GM21576 (cell line): Measurements from ENCODE around the gene GNAQ.

Experiments used
- ATAC-seq: cut with Tn5 transposase; IDR thresholded peaks from one replicate; pipeline ENCODE4 v1.9.1; 2021; ENCODE audit warnings: mild to moderate bottlenecking, moderate library complexity; ENCODE audit not compliant: unreplicated experiment

Gene GNAQ

DNA sequence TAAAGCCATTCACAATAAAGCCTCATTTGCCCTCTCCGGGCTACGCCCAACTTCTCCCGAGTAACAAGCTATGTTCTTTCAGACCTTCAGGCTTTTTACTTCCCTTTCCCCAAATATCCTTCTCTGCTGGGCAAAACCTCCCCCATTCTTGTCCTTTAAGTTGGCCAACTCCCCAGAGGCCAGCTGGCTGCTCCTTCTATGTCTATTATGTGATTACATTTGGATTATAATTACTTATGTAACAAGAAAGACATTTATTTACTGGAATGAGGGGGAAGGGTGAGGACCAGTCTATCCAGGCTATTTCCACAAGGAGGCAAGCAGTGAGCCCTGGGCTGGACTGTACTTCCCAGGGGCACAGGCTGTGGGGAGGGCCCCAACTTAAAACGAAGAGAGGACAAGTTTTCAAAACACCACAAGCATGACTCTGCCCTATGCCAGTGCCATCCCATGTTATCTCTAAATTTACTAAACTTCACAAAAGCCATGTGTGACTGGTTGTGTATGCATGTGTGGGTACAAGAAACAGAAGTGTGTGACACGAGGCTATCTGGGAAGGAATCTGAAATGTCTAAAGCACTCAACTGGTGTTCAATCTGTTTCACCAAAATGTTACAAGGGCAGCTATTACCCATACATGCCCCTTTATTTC lies 84.5 kb downstream of the GNAQ start:
- no peak for ATAC-seq

- no peak for ATAC-seq
Observed at GRCh38 chr9:77946296-77946695, 85.3 kb downstream of the GNAQ start.

- ATAC-seq: no peak
Observed at GRCh38 chr9:77945798-77946197, 85.8 kb downstream of the GNAQ start.

DNA sequence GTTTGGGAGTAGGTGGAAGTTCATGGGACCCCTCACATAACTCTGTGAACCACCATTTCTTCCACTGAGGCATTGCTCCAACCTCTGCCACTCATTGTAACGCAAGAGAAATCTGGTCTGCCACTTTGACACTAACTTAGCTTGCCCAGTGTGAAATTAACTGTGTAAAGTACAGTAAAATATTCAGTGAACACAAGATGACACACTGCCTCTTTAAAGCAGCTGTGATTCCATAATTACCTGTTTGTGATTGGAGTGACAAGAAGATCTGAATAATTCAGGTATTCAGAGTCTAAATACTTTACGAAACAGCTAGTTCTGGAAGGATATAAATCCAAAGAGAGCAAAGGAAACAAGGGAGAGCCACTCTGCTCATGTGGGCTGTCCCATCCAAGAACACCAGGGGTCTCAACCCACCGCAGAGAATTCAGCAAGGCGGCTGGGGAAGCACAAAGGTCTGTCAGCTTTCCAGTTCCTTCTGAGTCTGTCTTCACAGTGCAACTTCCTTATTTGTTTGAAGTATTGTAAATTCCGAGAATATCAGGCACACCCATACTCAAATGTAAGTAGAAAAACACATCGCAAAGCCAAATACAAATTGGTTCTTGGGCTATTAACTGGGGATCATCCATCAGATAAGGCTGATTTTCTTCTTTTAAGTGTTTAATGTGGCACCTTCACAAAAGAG lies 86.9 kb downstream of the GNAQ start:
- no peak for ATAC-seq

GRCh38 chr9:77943057-77943456 lies 88.6 kb downstream of the GNAQ start:
- no peak for ATAC-seq

- ATAC-seq: no peak
Observed at GRCh38 chr9:77939149-77939668, 92.4 kb downstream of the GNAQ start.

- no peak for ATAC-seq
Observed at GRCh38 chr9:77938163-77938562, 93.4 kb downstream of the GNAQ start.

- ATAC-seq: no peak
Observed at GRCh38 chr9:77935974-77936373, 95.6 kb downstream of the GNAQ start.

DNA sequence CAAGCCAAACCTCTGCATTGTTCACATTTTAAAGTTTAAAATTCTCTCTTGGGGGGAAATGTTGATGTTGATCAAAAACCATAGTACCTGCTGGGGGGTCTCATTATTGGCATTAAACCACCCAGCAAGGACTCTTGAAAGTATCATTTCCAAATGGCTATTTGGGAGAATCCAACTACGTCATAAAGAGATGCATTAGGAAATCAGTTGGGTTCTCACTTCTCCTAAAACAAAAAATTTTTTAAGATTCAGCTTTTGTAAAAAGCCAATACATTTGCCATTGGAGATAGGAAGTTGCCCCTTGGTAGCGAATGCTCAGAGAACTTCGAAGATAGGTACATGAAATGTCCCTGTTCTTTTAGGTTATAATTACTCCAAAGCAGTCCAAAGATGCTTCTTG lies 96.4 kb downstream of the GNAQ start:
- no peak for ATAC-seq

DNA sequence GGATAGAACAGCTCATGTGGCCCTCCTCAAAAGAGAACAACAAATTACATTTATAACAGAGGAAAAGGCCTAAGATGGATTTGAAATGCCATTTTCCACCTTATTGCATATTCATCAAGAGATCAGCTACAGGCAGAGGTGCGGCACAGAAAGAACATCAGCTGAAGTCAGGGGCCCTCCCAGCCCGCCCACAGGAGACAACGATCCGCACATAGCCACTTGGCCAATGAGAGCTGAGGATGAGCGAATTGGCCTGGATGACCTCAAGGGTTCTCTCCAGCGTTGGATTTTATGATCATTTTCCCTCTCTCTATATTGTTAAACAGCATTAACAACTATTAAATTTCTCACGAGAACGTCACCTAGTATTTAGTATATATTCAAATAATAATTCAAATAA lies 97.6 kb downstream of the GNAQ start:
- ATAC-seq: no peak

DNA sequence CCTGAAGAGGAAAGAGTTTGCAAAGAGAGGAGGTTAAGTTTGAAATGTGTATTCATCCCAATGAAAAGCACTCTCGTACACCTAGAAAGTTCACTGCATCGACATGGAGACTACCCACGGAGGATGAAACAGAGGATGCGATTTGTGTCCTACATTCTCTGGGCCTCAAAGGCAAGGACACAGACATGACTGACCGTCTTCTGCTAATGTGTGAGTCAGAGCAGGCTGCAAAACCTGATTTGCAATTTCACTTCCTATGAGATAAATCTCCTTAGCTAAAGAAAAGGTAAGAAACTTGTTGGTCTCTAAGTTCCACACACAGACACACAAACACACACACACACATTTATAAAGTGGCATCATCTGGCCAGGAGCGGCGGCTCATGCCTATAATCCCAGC lies 98.6 kb downstream of the GNAQ start:
- ATAC-seq: no peak

- no peak for ATAC-seq
Observed at GRCh38 chr9:77929942-77930341, 101.7 kb downstream of the GNAQ start.

- no peak for ATAC-seq
Observed at GRCh38 chr9:77927265-77927664, 104.3 kb downstream of the GNAQ start.

DNA sequence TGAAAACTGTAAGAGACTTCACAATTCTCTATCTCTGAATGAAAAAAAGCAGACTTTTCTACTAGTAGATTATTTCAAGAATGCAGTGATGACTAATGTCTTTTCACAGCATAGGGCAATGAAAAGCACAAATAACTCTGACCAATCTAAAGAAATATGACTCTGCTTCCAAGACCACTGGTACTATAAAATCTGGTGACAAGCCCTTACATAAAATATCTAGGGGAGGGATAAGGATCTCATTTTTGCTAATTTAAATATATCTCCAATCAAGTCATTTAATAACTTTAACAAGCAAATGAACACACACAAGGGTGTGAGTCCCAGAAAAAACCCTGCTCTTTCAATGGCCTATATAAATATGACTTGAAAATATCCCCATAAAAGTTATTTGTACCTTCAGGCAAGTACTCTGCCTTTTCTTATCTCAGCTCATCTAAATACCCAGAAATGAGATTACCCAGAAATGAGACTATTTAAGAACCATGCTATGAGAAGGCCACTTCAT lies 105.2 kb downstream of the GNAQ start:
- ATAC-seq: no peak

DNA sequence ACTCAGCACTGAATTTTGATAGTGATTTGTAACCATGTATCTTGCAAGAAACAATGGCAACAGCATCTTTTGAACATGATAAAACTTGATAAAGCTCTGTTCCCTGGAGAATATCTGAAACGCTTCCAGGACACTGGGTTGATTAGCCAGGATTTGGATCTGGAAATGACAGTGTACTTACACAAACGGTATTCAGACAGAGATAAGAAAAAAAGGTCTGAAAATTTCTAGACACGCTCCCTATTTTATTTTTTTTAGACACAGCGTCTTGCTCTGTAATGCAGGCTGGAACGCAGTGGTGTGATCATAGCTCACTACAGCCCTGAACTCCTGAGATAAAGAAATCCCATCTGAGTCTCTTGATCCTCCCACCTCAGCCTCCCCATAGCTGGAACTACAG lies 109.0 kb downstream of the GNAQ start:
- no peak for ATAC-seq

GRCh38 chr9:77917800-77918199 lies 113.8 kb downstream of the GNAQ start:
- no peak for ATAC-seq

DNA sequence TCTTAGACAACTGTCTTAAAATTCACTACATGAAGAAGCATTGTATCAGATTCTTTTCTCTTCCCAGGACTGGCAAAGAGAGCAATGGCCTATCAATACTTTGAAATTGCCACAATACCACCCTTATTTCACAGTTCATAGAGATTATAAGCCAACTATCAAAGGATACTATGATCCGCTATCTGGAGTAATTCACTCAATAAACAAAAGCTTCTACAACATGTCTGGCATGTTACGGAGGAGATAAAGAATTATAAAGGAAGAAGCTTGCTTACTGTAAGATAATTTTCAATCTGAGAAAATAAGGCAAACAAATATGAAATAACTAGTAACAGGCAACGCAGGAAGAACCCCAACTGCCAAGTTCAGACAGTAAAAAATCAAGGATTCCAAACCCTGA lies 114.8 kb downstream of the GNAQ start:
- ATAC-seq: no peak

- ATAC-seq: no peak
Observed at GRCh38 chr9:77916410-77916819, 115.2 kb downstream of the GNAQ start.

DNA sequence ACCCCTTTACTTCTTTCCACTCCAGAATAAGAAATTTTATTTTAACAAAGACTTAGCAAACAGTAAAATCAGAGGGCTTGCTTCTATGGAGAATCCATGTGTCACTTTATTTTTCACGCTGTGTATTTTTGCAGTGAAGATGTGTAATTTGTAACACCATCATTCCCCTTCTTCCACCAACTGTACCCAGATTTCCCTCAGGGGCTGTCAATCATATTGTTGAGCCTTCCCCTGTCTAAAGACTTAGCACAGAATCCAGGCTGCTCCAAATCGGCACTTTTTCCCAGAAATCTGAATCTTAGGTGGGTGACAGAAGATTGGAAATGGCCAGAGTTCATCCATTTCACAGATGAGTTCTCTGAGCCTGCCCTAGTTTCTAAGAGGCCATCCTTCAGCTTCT lies 115.9 kb downstream of the GNAQ start:
- no peak for ATAC-seq

DNA sequence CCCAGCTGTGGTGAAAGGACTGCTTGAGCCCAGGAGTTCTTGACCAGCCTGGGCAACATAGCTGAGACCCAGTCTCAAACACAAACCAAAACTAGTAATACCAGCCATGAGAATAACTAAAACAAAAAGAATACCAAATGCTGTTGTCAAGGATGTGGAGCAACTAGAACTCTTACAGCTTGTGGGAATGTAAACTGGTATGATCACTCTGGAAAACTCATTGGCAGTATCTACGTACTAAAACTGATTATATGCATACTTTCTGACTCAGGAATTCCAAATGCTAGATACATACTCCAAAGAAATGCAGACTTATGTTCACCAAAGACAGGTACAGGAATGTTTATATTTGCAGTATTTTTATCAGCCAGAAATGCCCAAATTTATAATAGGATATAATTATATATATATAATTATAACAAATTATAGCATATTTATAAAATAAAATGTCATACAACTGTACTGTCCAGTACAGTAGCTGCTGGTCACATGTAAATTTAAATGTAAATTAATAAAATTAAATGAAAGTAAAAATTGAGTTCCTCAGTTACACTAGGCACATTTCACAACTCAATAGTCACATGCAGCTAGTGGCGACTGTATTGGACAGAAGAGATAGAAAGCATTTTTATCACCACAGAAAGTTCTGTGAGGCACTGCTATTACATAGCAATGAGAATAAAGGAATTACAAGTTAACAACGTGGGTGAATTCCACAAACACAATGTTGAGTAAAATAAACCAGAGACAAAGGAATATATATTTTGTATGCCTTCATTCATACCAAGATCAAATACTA lies 118.5 kb downstream of the GNAQ start:
- ATAC-seq: no peak

- no peak for ATAC-seq
Observed at GRCh38 chr9:77911928-77912327, 119.7 kb downstream of the GNAQ start.

DNA sequence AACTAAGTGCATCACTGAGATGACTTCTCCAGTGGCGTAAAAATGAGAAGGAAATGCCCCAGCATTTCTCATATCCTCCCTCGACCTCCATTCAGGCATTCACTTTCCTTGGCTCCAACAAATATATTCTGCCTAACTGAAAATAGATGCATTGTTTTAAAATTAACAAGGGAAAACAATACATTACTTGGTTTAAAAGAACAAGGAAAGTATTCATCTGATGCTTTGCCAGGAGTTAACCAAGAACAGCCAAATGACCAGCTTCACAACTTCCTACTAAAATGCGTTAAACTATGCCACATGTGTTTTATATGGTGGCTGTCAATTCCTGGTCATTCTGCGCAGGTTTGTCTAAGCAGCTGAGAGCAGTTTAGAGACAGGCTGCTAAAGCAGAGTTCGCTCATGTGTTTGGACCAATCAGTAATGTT lies 121.4 kb downstream of the GNAQ start:
- ATAC-seq: no peak
